K562 (cell line): ENCODE measurements around the gene SPRTN.

ENCODE experiments used
- ADNP ChIP-seq: fragments of 200-800 bp; sonication (Bioruptor generic); IDR thresholded peaks from 2 replicates; pipeline ENCODE4 v1.6.1; 2016; ENCODE audit warnings: missing genetic modification characterization, missing compliant biosample characterization
- CHD1 ChIP-seq: fragments of 200-600 bp; sonication (generic); IDR thresholded peaks from one replicate; pipeline ENCODE4 v1.6.1; 2012; ENCODE audit warnings: mild to moderate bottlenecking, moderate library complexity, low read length, inconsistent platforms
- CREB1 ChIP-seq, 2 experiments: sonication (generic) in 1 of 2; formaldehyde crosslinking in 1 of 2; IDR thresholded peaks; 2 replicates each; pipeline versions ENCODE4 v1.6.1 to v1.8.0; 2012 to 2022; ENCODE audit warnings: inconsistent platforms in 1 of 2, mild to moderate bottlenecking in 1 of 2, missing genetic modification reagents in 1 of 2, moderate library complexity in 1 of 2
- EHMT2 ChIP-seq: fragments of 450-650 bp; IDR thresholded peaks from 2 replicates; pipeline ENCODE4 v1.6.1; 2018; ENCODE audit warnings: antibody characterized with exemption
- EZH2 ChIP-seq: IDR thresholded peaks from 2 replicates; pipeline ENCODE4 v1.6.1; 2012; ENCODE audit warnings: low read depth, mild to moderate bottlenecking, inconsistent platforms, low read length, borderline replicate concordance
- MCM7 ChIP-seq, 2 experiments: fragments of 450-650 bp; IDR thresholded peaks; 2 replicates each; pipeline ENCODE4 v1.6.1; 2016 to 2018
- POLR2A ChIP-seq: fragments of 450-650 bp; conservative IDR thresholded peaks from 2 replicates; pipeline ENCODE4 v1.6.1; 2016
- RBM39 ChIP-seq: fragments of 200-400 bp; formaldehyde crosslinking; optimal IDR thresholded peaks from 2 replicates; pipeline ENCODE3; 2018; ENCODE audit warnings: low read depth, low read length
- SMARCE1 ChIP-seq: fragments of 450-650 bp; IDR thresholded peaks from 2 replicates; pipeline ENCODE4 v1.7.1; 2016; ENCODE audit warnings: mild to moderate bottlenecking
- ZC3H4 ChIP-seq: sonication (generic); formaldehyde crosslinking; IDR thresholded peaks from 2 replicates; pipeline ENCODE4 v1.9.0; 2021; ENCODE audit warnings: missing genetic modification reagents, borderline replicate concordance
- ZFX ChIP-seq: sonication (generic); formaldehyde crosslinking; IDR thresholded peaks from 2 replicates; pipeline ENCODE4 v1.8.0; 2022; ENCODE audit warnings: mild to moderate bottlenecking, missing genetic modification reagents, moderate library complexity
- ZNF253 ChIP-seq: fragments of 250-450 bp; sonication (Bioruptor Pico); conservative IDR thresholded peaks from 2 replicates; pipeline ENCODE4 v1.6.1; 2021; ENCODE audit warnings: mild to moderate bottlenecking
- ZNF3 ChIP-seq: fragments of 250-450 bp; sonication (Bioruptor Pico); IDR thresholded peaks from 2 replicates; pipeline ENCODE4 v1.5.0; 2021; ENCODE audit warnings: mild to moderate bottlenecking, moderate library complexity
- TF ChIP-seq, protein P1 (sequence below): fragments of 250-450 bp; sonication (Bioruptor Pico); IDR thresholded peaks from 2 replicates; pipeline ENCODE4 v1.5.0; 2021; ENCODE audit warnings: mild to moderate bottlenecking, borderline replicate concordance

DNA sequence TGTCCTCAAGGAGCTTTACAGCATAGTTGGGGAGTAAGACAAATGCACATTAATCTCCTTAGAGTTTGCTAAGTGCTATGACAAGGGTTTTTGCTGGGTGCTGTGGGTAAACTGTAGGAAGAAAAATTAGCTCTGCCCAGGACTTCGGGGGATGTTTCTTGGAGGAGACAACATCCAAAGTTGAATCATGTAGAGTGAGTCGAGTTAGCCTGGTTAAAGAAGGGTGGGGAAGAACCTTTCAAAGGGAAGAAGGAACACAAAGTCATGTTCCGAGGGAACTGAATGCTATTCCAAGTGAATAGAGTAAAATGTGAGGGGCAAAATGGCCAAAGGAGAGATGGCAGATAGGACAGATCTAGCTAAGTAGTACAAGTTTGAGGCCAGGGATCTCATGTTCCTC is 17.1 kb downstream of the SPRTN start:
- no peak for TF ChIP-seq EZH2
- TF ChIP-seq POLR2A = no peak
- no peak for TF ChIP-seq ADNP (tag)
- TF ChIP-seq ZC3H4 (CRISPR knock-in tag) = no peak
- no peak for TF ChIP-seq EHMT2
- no peak for TF ChIP-seq MCM7 (IDR thresholded peaks at IDR 0.05)
- no peak for TF ChIP-seq ZFX
- no peak for TF ChIP-seq CHD1
- TF ChIP-seq SMARCE1 = no peak
- TF ChIP-seq ZNF253 (CRISPR knock-in tag) = no peak
- TF ChIP-seq, protein P1, sequence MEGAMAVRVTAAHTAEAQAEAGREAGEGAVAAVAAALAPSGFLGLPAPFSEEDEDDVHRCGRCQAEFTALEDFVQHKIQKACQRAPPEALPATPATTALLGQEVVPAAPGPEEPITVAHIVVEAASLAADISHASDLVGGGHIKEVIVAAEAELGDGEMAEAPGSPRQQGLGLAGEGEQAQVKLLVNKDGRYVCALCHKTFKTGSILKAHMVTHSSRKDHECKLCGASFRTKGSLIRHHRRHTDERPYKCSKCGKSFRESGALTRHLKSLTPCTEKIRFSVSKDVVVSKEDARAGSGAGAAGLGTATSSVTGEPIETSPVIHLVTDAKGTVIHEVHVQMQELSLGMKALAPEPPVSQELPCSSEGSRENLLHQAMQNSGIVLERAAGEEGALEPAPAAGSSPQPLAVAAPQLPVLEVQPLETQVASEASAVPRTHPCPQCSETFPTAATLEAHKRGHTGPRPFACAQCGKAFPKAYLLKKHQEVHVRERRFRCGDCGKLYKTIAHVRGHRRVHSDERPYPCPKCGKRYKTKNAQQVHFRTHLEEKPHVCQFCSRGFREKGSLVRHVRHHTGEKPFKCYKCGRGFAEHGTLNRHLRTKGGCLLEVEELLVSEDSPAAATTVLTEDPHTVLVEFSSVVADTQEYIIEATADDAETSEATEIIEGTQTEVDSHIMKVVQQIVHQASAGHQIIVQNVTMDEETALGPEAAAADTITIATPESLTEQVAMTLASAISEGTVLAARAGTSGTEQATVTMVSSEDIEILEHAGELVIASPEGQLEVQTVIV = no peak
- no peak for TF ChIP-seq CREB1 (IDR thresholded peaks at IDR 0.05)
- no peak for TF ChIP-seq CREB1 (CRISPR knock-in tag; IDR thresholded peaks at IDR 0.05)
- no peak for TF ChIP-seq RBM39
- no peak for TF ChIP-seq ZNF3
